OCI-LY7 (cell line): ENCODE measurements around the gene STX18.

ENCODE experiments used
- CTCF ChIP-seq: fragments of 200-600 bp; sonication (generic); conservative IDR thresholded peaks from 2 replicates; pipeline ENCODE4 v1.5.1; 2014; ENCODE audit warnings: mild to moderate bottlenecking, antibody characterized with exemption, low read length, moderate library complexity, mixed read lengths
- EZH2phosphoT487 ChIP-seq: fragments of 200-600 bp; sonication (generic); IDR thresholded peaks from 2 replicates; pipeline ENCODE4 v1.6.1; 2018; ENCODE audit warnings: low read depth, borderline replicate concordance, mild to moderate bottlenecking, mixed run types, antibody characterized with exemption, low read length, moderate library complexity, mixed read lengths

- TF ChIP-seq CTCF (no peak), EZH2phosphoT487 (no peak)
Observed at GRCh38 chr4:4491396-4491893, 50.4 kb downstream of the STX18 start.
